Colonic mucosa (tissue), 4 donors: ENCODE measurements around the gene TCFL5. TPM values are rescaled to one million over a fixed set of nuclear protein-coding genes. Genes with fewer than 3 reads are reported as not detected.

Experiments
- DNase-seq: peaks from one replicate; pipeline ENCODE4 v3.0.0-alpha.2; 2020
- H3K27ac ChIP-seq: fragments of 200-600 bp; one replicate; pipeline ENCODE4 v1.8.0; 2021
- H3K27me3 ChIP-seq: fragments of 200-600 bp; one replicate; pipeline ENCODE4 v1.8.0; 2021
- H3K36me3 ChIP-seq: fragments of 200-600 bp; one replicate; pipeline ENCODE4 v1.8.0; 2021
- H3K4me1 ChIP-seq: fragments of 200-600 bp; one replicate; pipeline ENCODE4 v1.8.0; 2021; ENCODE audit warnings: mild to moderate bottlenecking
- H3K4me3 ChIP-seq: fragments of 200-600 bp; one replicate; pipeline ENCODE4 v1.8.0; 2021
- H3K9ac ChIP-seq, 2 donors: one replicate each; pipeline ENCODE4 v1.7.0; 2013; ENCODE audit warnings: control low read depth in 2 of 2, low read depth in 2 of 2, low read length in 2 of 2
- H3K9me3 ChIP-seq: fragments of 200-600 bp; one replicate; pipeline ENCODE4 v1.8.0; 2021
- CTCF ChIP-seq: fragments of 200-600 bp; IDR thresholded peaks from one replicate; pipeline ENCODE4 v1.8.0; 2022; ENCODE audit warnings: antibody characterized with exemption, mild to moderate bottlenecking
- intact Hi-C: fragments of 100-400 bp; cut with DNase I; formaldehyde crosslinking; loops from one replicate; pipeline ENCODE4 v1.14.1; 2022
- total RNA-seq, 2 donors: library from RNA; stranded (reverse); fragmentation: NEBNext Ultra II Directional in 1 of 2; extraction: Animal tissue kit (Norgen Biotek cat#: 25700) in 1 of 2; gene quantifications; one replicate each; pipeline ENCODE4 v1.2.1, GENCODE V29; 2021
- donor health status: healthy.
- donor health status: DM: no; HTN: no; CAD: no.
- donor health status: DM: no; HTN: no; CAD: no.

The TCFL5 gene
- total RNA-seq, 2 donors from 2014 or later = 6.2 to 7.3 TPM

DNA sequence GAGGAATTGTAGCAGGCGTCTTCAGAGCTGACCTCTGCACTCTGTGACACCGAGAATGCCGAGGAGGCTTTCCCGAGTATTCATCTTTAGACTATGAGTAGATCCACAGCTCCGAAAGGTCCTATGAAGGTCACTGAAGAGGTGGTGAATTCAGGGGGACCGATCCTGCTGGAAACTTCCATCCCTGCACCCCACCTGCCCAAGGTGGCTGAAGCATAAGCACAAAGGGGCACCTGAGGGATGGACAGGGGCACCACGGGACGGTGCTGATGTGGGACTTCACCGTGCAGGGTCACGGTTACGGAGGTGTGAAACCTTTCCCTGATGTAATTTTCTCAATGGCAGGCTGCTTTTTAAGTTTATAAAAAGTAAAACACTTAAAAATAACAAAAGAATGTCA, 40.3 kb upstream of the TCFL5 start:
- Histone ChIP-seq H3K27me3 (no peaks in the 10 kb centered on the region), H3K9ac (no peak overlapping the region), H3K27ac (no peak overlapping the region), H3K4me1 (peaks cover 13% of the 10 kb centered on the region), H3K4me3 (no peak overlapping the region), H3K36me3 (peaks cover 23% of the 10 kb centered on the region), H3K9me3 (no peaks in the 10 kb centered on the region)
- intact Hi-C loops = no loop called here
- no peak for DNase-seq
- no peak for TF ChIP-seq CTCF

- DNase-seq = peak; percentile 62
- Histone ChIP-seq H3K4me3 (no peak overlapping the region), H3K36me3 (peaks cover 19% of the 10 kb centered on the region), H3K27ac (peak overlapping the region; percentile 74), H3K9me3 (no peaks in the 10 kb centered on the region), H3K27me3 (no peaks in the 10 kb centered on the region), H3K9ac (peak overlapping the region in 1 of 2 donors; percentile 49), H3K4me1 (peaks cover 13% of the 10 kb centered on the region)
- TF ChIP-seq CTCF = no peak
- intact Hi-C loops = no loop called here
Observed at GRCh38 chr20:62900692-62901584, 39.3 kb upstream of the TCFL5 start.

DNA sequence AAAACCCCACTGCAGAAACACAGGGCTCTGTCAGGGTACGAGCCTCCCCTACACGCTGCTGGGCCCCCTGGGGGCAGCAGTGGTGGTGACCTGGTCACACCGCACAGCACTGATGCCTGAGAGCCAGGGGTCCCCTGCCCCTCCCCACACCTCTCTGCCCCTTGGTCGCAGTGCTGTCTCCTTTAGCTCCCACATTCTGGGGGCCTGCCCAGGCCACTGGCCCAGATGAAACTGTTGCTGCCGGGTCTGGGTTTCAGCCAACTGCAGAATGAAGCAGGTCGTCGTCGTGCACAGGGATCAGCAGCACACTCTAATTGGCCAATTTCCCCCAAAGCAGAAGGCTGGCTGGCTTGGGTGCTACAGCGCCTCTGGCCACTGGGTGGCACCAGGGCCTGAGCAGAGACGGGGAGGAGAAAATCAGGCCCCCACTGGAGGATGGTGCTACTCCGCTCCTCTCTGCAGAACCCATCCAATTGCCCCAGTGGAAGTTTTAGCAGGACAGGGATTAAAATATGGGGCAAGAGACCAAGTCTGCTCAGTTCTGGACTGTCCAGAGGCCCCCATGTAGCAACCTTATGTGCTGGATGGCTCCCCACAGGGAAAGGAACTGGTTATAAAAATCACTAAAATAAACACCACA, 38.5 kb upstream of the TCFL5 start:
- intact Hi-C loops = no loop called here
- TF ChIP-seq CTCF = peak; percentile 93
- peak; percentile 81 for DNase-seq
- Histone ChIP-seq H3K9me3 (no peaks in the 10 kb centered on the region), H3K4me1 (peaks cover 13% of the 10 kb centered on the region), H3K27ac (peak overlapping the region; percentile 74), H3K4me3 (no peak overlapping the region), H3K9ac (peak overlapping the region in 1 of 2 donors; percentile 49), H3K27me3 (no peaks in the 10 kb centered on the region), H3K36me3 (peaks cover 11% of the 10 kb centered on the region)

DNA sequence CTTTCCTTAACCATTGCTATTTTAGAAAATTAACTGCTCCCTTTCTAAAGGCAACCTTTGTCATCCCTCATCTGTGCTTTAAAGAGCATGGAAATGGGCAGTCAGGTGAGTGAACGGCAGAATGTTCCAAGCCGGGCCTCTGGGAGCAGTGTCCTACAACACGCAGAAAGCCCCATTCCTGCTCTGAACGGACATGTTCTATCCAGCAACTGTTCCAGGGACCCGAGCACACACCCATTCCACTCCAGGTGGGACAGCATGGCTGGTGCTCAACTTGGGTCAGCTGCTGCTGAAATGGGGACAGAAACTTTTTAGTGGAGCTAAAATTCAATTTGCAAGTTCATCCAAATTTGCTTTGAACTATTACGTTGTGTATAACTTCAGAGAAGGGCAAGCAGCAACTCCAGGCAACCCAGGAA, 38.0 kb upstream of the TCFL5 start:
- no peak for TF ChIP-seq CTCF
- Histone ChIP-seq H3K4me1 (peaks cover 13% of the 10 kb centered on the region), H3K36me3 (peaks cover 6% of the 10 kb centered on the region), H3K9me3 (no peaks in the 10 kb centered on the region), H3K4me3 (no peak overlapping the region), H3K27me3 (no peaks in the 10 kb centered on the region), H3K9ac (peak overlapping the region in 1 of 2 donors; percentile 49), H3K27ac (no peak overlapping the region)
- no peak for DNase-seq
- intact Hi-C loops = no loop called here

- H3K27me3 ChIP-seq = no peaks in the 10 kb centered on the region
- DNase-seq = no peak
- H3K9ac ChIP-seq = no peak overlapping the region
- H3K27ac ChIP-seq = no peak overlapping the region
- H3K4me1 ChIP-seq = peaks cover 13% of the 10 kb centered on the region
- H3K9me3 ChIP-seq = no peaks in the 10 kb centered on the region
- intact Hi-C loops = no loop called here
- no peak for TF ChIP-seq CTCF
- H3K4me3 ChIP-seq = no peak overlapping the region
- peaks cover 6% of the 10 kb centered on the region for H3K36me3 ChIP-seq
Observed at GRCh38 chr20:62898970-62899632, 37.5 kb upstream of the TCFL5 start.
